ENCODE data around the gene SCMH1. TPM values are rescaled to one million over a fixed set of nuclear protein-coding genes. Genes with fewer than 3 reads are reported as not detected.
"Not testable (repeated sequence)": the region's sequence is repeated elsewhere in the genome, so short reads cannot be mapped to it uniquely, and the experiment has no call there.

Gene SCMH1
- total RNA-seq, 3 donors from 2014 or later: 37.0 to 93.4 (median 53.4) TPM

DNA sequence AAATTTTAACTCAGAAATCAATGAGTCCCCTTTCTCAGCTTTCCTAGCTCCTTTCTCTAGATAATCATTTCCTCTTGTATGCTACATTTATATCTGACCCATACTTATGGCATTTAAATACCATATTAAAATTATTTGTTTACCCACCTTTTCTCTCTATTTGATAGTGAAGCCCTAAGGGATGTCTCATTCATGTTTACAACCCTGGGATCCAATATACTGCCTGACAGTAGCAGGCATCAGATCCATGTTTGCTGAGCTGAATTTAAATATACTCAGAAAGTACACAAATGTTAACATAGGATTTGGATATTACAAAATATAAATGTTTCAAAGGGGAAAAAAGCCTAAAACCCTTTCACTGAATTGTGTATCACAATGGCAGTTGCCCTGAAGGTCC lies 26.5 kb downstream of the SCMH1 start:
- H3K27ac ChIP-seq: no peak overlapping the region
- no peaks in the 10 kb centered on the region for H3K4me1 ChIP-seq

GRCh38 chr1:41213341-41213740 lies 28.8 kb downstream of the SCMH1 start:
- DNase-seq (ENCODE audit: low spot score in 2 of 2): no peak
- H3K27ac ChIP-seq: no peak overlapping the region
- no peak for TF ChIP-seq CTCF (IDR thresholded peaks at IDR 0.05)
- no peak for TF ChIP-seq POLR2AphosphoS5 (IDR thresholded peaks at IDR 0.05)
- no peak for TF ChIP-seq POLR2A (IDR thresholded peaks at IDR 0.05)
- no peaks in the 10 kb centered on the region for H3K36me3 ChIP-seq
- H3K9me3 ChIP-seq: peaks cover 0 to 10% of the 10 kb centered on the region in 2 donors
- no peaks in the 10 kb centered on the region for H3K27me3 ChIP-seq
- no peaks in the 10 kb centered on the region for H3K4me1 ChIP-seq
- intact Hi-C loops (cut with DNase I; ENCODE audit: low total_unique reads): no loop called here
- H3K4me3 ChIP-seq: no peak overlapping the region

More for the DNA sequence above, 26.5 kb downstream of the SCMH1 start:
- no peak for DNase-seq (ENCODE audit: low spot score in 2 of 2)
- H3K9me3 ChIP-seq: peaks cover 0 to 10% of the 10 kb centered on the region in 2 donors
- H3K36me3 ChIP-seq: no peaks in the 10 kb centered on the region
- TF ChIP-seq POLR2A (IDR thresholded peaks at IDR 0.05): no peak
- no peak for TF ChIP-seq POLR2AphosphoS5 (IDR thresholded peaks at IDR 0.05)
- TF ChIP-seq CTCF (IDR thresholded peaks at IDR 0.05): no peak
- H3K27me3 ChIP-seq: no peaks in the 10 kb centered on the region
- intact Hi-C loops (cut with DNase I; ENCODE audit: low total_unique reads): no loop called here
- no peak overlapping the region for H3K4me3 ChIP-seq

DNA sequence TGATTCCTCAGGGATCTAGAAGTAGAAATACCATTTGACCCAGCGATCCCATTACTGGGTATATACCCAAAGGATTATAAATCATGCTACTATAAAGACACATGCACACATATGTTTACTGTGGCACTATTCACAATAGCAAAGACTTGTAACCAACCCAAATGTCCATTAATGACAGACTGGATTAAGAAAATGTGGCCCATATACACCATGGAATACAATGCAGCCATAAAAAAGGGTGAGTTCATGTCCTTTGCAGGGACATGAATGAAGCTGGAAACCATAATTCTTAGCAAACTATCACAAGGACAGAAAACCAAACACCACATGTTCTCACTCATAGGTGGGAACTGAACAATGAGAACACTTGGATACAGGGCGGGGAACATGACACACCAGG lies 30.5 kb downstream of the SCMH1 start:
- intact Hi-C loops (cut with DNase I; ENCODE audit: low total_unique reads): not testable (repeated sequence)

GRCh38 chr1:41207053-41207452 lies 35.1 kb downstream of the SCMH1 start:
- H3K27me3 ChIP-seq; DNase-seq (ENCODE audit: low spot score in 2 of 2); H3K9me3 ChIP-seq; H3K4me3 ChIP-seq; H3K36me3 ChIP-seq; H3K27ac ChIP-seq; H3K4me1 ChIP-seq; intact Hi-C loops (cut with DNase I; ENCODE audit: low total_unique reads): not testable (repeated sequence)

More for the DNA sequence above, 30.5 kb downstream of the SCMH1 start:
- H3K4me1 ChIP-seq; H3K27ac ChIP-seq; H3K27me3 ChIP-seq; DNase-seq (ENCODE audit: low spot score in 2 of 2); H3K9me3 ChIP-seq; H3K36me3 ChIP-seq; H3K4me3 ChIP-seq: not testable (repeated sequence)

- Histone ChIP-seq H3K4me1 (no peaks in the 10 kb centered on the region), H3K9me3 (no peaks in the 10 kb centered on the region), H3K36me3 (no peaks in the 10 kb centered on the region), H3K4me3 (no peak overlapping the region), H3K27me3 (no peaks in the 10 kb centered on the region), H3K27ac (no peak overlapping the region)
- intact Hi-C loops (cut with DNase I; ENCODE audit: low total_unique reads): no loop called here
- no peak for TF ChIP-seq POLR2AphosphoS5 (IDR thresholded peaks at IDR 0.05)
- TF ChIP-seq CTCF (IDR thresholded peaks at IDR 0.05): no peak
- no peak for TF ChIP-seq POLR2A (IDR thresholded peaks at IDR 0.05)
- no peak for DNase-seq (ENCODE audit: low spot score in 2 of 2)
Observed at GRCh38 chr1:41200728-41201127, 41.4 kb downstream of the SCMH1 start.

- no peaks in the 10 kb centered on the region for H3K36me3 ChIP-seq
- no peak for TF ChIP-seq CTCF (IDR thresholded peaks at IDR 0.05)
- no peak for TF ChIP-seq POLR2A (IDR thresholded peaks at IDR 0.05)
- TF ChIP-seq POLR2AphosphoS5 (IDR thresholded peaks at IDR 0.05): no peak
- intact Hi-C loops (cut with DNase I; ENCODE audit: low total_unique reads): no loop called here
Observed at GRCh38 chr1:41199375-41199774, 42.7 kb downstream of the SCMH1 start.

More at GRCh38 chr1:41199375-41199774, 42.7 kb downstream of the SCMH1 start:
- no peaks in the 10 kb centered on the region for H3K4me1 ChIP-seq
- H3K9me3 ChIP-seq: no peaks in the 10 kb centered on the region
- H3K4me3 ChIP-seq: no peak overlapping the region
- H3K27ac ChIP-seq: no peak overlapping the region
- no peak for DNase-seq (ENCODE audit: low spot score in 2 of 2)
- no peaks in the 10 kb centered on the region for H3K27me3 ChIP-seq

All from breast epithelium (tissue), 4 donors.